HepG2 (cell line): ENCODE measurements around the gene DNM3. TPM values are rescaled to one million over a fixed set of nuclear protein-coding genes. Genes with fewer than 3 reads are reported as not detected.

ENCODE experiments used
- ERF ChIP-seq: IDR thresholded peaks from 2 replicates; pipeline ENCODE4 v1.6.1; 2018; ENCODE audit warnings: missing biosample characterization, missing genetic modification reagents
- FOXA3 ChIP-seq: IDR thresholded peaks from 2 replicates; pipeline ENCODE4 v1.6.1; 2016; ENCODE audit warnings: missing genetic modification reagents, missing compliant biosample characterization
- HNF1B ChIP-seq: sonication (generic); formaldehyde crosslinking; IDR thresholded peaks from 2 replicates; pipeline ENCODE4 v1.5.1; 2020; ENCODE audit warnings: mild to moderate bottlenecking, moderate library complexity, missing genetic modification reagents
- HNRNPK ChIP-seq: fragments of 200-400 bp; formaldehyde crosslinking; IDR thresholded peaks from 2 replicates; pipeline ENCODE4 v1.6.1; 2018; ENCODE audit warnings: low read length, low read depth, moderate library complexity, mild to moderate bottlenecking; ENCODE audit not compliant: poor library complexity, severe bottlenecking
- IKZF1 ChIP-seq: fragments of 450-650 bp; IDR thresholded peaks from 2 replicates; pipeline ENCODE4 v1.7.1; 2016
- JUNB ChIP-seq: sonication (generic); formaldehyde crosslinking; IDR thresholded peaks from 2 replicates; pipeline ENCODE4 v1.8.0; 2022; ENCODE audit warnings: missing genetic modification reagents, mild to moderate bottlenecking, borderline replicate concordance
- KDM2A ChIP-seq: sonication (generic); formaldehyde crosslinking; IDR thresholded peaks from 2 replicates; pipeline ENCODE4 v1.4.0; 2020; ENCODE audit warnings: low read depth, missing genetic modification reagents, borderline replicate concordance
- RBAK ChIP-seq: sonication (generic); formaldehyde crosslinking; IDR thresholded peaks from 2 replicates; pipeline ENCODE4 v1.5.1; 2020; ENCODE audit warnings: mild to moderate bottlenecking, missing genetic modification reagents
- RBM22 ChIP-seq: fragments of 200-400 bp; formaldehyde crosslinking; optimal IDR thresholded peaks from 2 replicates; pipeline ENCODE3; 2017; ENCODE audit warnings: mild to moderate bottlenecking, low read length, moderate library complexity
- RBM39 ChIP-seq: fragments of 200-400 bp; formaldehyde crosslinking; IDR thresholded peaks from one replicate; pipeline ENCODE4 v1.6.1; 2018; ENCODE audit warnings: antibody characterized with exemption, mild to moderate bottlenecking, low read depth, low read length; ENCODE audit not compliant: poor library complexity, severe bottlenecking
- SAP130 ChIP-seq: IDR thresholded peaks from 2 replicates; pipeline ENCODE4 v1.6.1; 2016; ENCODE audit warnings: low read depth
- SKIL ChIP-seq: sonication (generic); formaldehyde crosslinking; IDR thresholded peaks from 2 replicates; pipeline ENCODE4 v1.8.0; 2022; ENCODE audit warnings: missing genetic modification reagents, mild to moderate bottlenecking, moderate library complexity, borderline replicate concordance
- SNAI1 ChIP-seq: sonication (generic); formaldehyde crosslinking; IDR thresholded peaks from 2 replicates; pipeline ENCODE4 v1.5.0; 2020; ENCODE audit warnings: mild to moderate bottlenecking, missing genetic modification reagents, borderline replicate concordance
- TEAD3 ChIP-seq: optimal IDR thresholded peaks from 2 replicates; pipeline ENCODE3; 2016; ENCODE audit warnings: borderline replicate concordance
- ZBTB7B ChIP-seq: sonication (generic); formaldehyde crosslinking; IDR thresholded peaks from 2 replicates; pipeline ENCODE4 v1.4.0; 2020; ENCODE audit warnings: missing genetic modification reagents
- ZFY ChIP-seq: sonication (generic); formaldehyde crosslinking; IDR thresholded peaks from 2 replicates; pipeline ENCODE4 v1.4.0; 2020; ENCODE audit warnings: missing genetic modification reagents
- ZNF24 ChIP-seq: fragments of 450-650 bp; IDR thresholded peaks from 2 replicates; pipeline ENCODE4 v1.6.1; 2017; ENCODE audit warnings: antibody characterized with exemption, mild to moderate bottlenecking
- ZNF552 ChIP-seq: sonication (generic); formaldehyde crosslinking; IDR thresholded peaks from 2 replicates; pipeline ENCODE4 v1.9.0; 2022; ENCODE audit warnings: missing genetic modification reagents, mild to moderate bottlenecking, borderline replicate concordance
- ZNF572 ChIP-seq: sonication (generic); formaldehyde crosslinking; IDR thresholded peaks from 2 replicates; pipeline ENCODE4 v1.5.1; 2020; ENCODE audit warnings: mild to moderate bottlenecking, missing genetic modification reagents
- ZNF773 ChIP-seq: sonication (generic); formaldehyde crosslinking; IDR thresholded peaks from 2 replicates; pipeline ENCODE4 v1.4.0; 2020; ENCODE audit warnings: missing genetic modification reagents, borderline replicate concordance
- polyA plus RNA-seq, 8 experiments: library from polyadenylated mRNA; depleted of rRNA in 3 of 8; stranded (reverse) in 7 of 8; unstranded in 1 of 8; fragments of >200 nt; fragmentation: Illumina TruSeq in 4 of 8; extraction: Trizol in 4 of 8; gene quantifications; 2 replicates each; pipeline versions ENCODE4 v1.2.1 to v1.2.3, GENCODE V29; 2011 to 2016; ENCODE audit warnings: low read depth in 4 of 8, missing spikeins in 1 of 8, mixed read lengths in 1 of 8; ENCODE audit not compliant: insufficient read depth in 1 of 8
- total RNA-seq, 5 experiments: library from RNA; depleted of rRNA; stranded (reverse); fragments of >200 nt; fragmentation: Illumina TruSeq; extraction: Trizol; gene quantifications; 2 replicates each; pipeline ENCODE4 v1.2.3, GENCODE V29; 2016; ENCODE audit warnings: low read depth in 1 of 5
- TF ChIP-seq, protein P1 (sequence below): IDR thresholded peaks from 2 replicates; pipeline ENCODE4 v1.6.1; 2016; ENCODE audit warnings: mild to moderate bottlenecking, missing biosample characterization, missing genetic modification reagents
- TF ChIP-seq, protein P2 (sequence below): sonication (generic); formaldehyde crosslinking; IDR thresholded peaks from 2 replicates; pipeline ENCODE4 v1.4.0; 2020; ENCODE audit warnings: missing genetic modification reagents
- TF ChIP-seq, protein P3 (sequence below): sonication (generic); formaldehyde crosslinking; IDR thresholded peaks from 2 replicates; pipeline ENCODE4 v1.4.0; 2020; ENCODE audit warnings: missing genetic modification reagents

DNM3 gene
- total and polyA plus RNA-seq, 2 of the 13 experiments (the other 11 are each of a cell fraction or from before 2014, with no cell fraction given), result 0.05 TPM; not detected in 1

DNA sequence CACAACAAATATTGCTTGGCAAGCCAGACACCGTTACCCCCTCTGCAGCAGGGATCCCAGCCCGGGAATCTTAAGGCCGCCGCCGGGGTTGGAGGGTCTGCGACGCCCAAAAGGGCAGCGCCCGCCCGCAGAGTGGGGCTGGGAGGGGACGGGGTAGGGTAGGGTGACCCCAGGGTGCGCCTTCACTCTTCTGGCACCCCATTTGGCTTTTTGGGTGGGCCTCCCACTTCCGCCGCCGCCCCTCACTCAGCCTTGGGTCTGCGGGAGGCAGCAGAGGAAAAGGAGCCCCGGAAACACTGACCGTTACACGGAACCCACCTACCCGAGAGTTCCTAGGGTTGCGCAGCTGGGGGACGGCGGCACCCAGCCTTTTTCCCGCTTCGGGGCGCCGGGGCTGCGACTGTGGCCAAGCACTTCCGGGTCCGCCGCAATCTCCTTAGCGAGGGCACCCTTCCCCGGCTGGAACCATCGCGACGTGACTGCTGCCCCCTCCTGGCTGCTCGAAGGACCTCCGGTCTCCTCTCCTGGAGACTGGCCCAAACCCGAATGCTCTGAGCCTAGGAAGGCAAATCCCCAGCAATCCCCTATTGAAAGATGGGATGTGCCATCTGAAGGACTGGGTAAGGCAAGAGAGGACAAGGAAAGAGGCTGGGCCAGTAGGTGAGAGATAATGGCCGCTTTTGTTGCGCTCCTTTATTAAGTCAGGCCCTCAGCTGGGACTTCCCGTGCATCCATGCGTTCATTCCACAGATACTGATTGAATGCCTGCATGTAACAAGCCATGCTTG is 602.6 kb downstream of the DNM3 start, which contains the start of gene PIGC (continued):
- TF ChIP-seq, protein P1, sequence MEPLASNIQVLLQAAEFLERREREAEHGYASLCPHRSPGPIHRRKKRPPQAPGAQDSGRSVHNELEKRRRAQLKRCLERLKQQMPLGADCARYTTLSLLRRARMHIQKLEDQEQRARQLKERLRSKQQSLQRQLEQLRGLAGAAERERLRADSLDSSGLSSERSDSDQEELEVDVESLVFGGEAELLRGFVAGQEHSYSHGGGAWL (CRISPR knock-in tag), result 0 out of 2 replicates have a peak, but pooled peaks have one; percentile 69
- peak; percentile 54 for TF ChIP-seq TEAD3
- TF ChIP-seq ZNF773, result no peak
- no peak for TF ChIP-seq JUNB (CRISPR knock-in tag)
- TF ChIP-seq ZNF572 (CRISPR knock-in tag), result no peak
- peak; percentile 86 for TF ChIP-seq SAP130 (CRISPR knock-in tag)
- TF ChIP-seq RBM39, result no peak
- TF ChIP-seq ZNF24, result no peak
- no peak for TF ChIP-seq SKIL (CRISPR knock-in tag)
- TF ChIP-seq FOXA3 (CRISPR knock-in tag), result peak; percentile 29; the same call in 1 of the 2 replicates
- TF ChIP-seq RBM22, result no peak
- no peak for TF ChIP-seq IKZF1
- TF ChIP-seq ZBTB7B (CRISPR knock-in tag), result peak; percentile 55; the same call in 1 of the 2 replicates
- peak; percentile 64; the same call in 1 of the 2 replicates for TF ChIP-seq ERF (CRISPR knock-in tag)
- no peak for TF ChIP-seq HNRNPK
- TF ChIP-seq, protein P2, sequence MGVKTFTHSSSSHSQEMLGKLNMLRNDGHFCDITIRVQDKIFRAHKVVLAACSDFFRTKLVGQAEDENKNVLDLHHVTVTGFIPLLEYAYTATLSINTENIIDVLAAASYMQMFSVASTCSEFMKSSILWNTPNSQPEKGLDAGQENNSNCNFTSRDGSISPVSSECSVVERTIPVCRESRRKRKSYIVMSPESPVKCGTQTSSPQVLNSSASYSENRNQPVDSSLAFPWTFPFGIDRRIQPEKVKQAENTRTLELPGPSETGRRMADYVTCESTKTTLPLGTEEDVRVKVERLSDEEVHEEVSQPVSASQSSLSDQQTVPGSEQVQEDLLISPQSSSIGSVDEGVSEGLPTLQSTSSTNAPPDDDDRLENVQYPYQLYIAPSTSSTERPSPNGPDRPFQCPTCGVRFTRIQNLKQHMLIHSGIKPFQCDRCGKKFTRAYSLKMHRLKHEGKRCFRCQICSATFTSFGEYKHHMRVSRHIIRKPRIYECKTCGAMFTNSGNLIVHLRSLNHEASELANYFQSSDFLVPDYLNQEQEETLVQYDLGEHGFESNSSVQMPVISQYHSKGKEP (CRISPR knock-in tag), result 0 out of 2 replicates have a peak, but pooled peaks have one; percentile 73
- peak; percentile 92 for TF ChIP-seq KDM2A (CRISPR knock-in tag)
- peak; percentile 87 for TF ChIP-seq ZFY (CRISPR knock-in tag)
- TF ChIP-seq RBAK (CRISPR knock-in tag), result no peak
- no peak for TF ChIP-seq ZNF552 (CRISPR knock-in tag)
- peak; percentile 85 for TF ChIP-seq HNF1B (CRISPR knock-in tag)
- TF ChIP-seq, protein P3, sequence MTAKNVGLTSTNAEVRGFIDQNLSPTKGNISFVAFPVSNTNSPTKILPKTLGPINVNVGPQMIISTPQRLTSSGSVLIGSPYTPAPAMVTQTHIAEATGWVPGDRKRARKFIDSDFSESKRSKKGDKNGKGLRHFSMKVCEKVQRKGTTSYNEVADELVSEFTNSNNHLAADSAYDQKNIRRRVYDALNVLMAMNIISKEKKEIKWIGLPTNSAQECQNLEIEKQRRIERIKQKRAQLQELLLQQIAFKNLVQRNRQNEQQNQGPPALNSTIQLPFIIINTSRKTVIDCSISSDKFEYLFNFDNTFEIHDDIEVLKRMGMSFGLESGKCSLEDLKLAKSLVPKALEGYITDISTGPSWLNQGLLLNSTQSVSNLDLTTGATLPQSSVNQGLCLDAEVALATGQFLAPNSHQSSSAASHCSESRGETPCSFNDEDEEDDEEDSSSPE (CRISPR knock-in tag), result peak; percentile 69
- no peak for TF ChIP-seq SNAI1
